ENCODE results near the gene MIA2.

MIA2 gene

GRCh38 chr14:39398382-39398781 is 164.7 kb downstream of the MIA2 start:
- DNase-seq = no peak

DNA sequence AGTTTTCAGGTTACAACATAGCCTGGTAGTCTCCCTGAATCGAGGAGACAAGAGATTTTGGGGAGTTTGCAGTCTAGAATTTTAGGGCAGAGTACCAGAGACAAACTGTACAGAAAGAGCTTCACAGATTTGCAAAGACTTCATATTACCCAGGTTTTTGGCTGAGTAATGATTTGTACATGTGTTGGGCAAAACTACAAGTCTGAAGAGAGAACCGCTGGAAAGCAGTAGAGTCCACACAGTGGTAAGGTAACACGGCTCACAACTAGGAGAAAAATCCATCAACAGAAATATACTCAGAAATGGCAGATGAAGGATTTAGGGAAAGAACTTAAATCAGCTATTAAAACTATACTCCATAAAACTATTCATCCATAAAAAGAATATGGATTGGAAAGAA is 172.8 kb downstream of the MIA2 start:
- no peak for DNase-seq

GRCh38 chr14:39416072-39416471 is 182.4 kb downstream of the MIA2 start:
- no peak for DNase-seq

DNA sequence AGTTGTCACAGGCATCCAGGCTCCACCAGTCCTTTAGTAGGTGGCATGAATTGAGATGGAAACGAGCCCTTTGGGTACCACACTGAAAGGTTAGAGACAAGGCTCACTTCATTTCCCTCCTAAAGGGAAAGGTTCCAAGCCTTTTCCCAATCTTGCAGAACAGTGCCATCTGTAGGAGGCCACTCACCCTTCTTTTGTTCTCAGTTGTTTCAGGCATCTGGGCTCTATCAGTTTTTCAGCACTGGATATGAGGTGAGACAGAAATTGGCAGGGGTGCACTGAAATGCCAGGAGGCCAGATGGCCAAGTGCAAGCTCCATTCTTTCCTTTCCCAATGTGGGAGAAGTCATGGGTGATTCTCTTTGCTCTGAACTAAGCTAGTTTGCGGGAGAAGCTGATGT is 183.3 kb downstream of the MIA2 start:
- DNase-seq = no peak

GRCh38 chr14:39419272-39419671 is 185.6 kb downstream of the MIA2 start:
- no peak for DNase-seq

DNA sequence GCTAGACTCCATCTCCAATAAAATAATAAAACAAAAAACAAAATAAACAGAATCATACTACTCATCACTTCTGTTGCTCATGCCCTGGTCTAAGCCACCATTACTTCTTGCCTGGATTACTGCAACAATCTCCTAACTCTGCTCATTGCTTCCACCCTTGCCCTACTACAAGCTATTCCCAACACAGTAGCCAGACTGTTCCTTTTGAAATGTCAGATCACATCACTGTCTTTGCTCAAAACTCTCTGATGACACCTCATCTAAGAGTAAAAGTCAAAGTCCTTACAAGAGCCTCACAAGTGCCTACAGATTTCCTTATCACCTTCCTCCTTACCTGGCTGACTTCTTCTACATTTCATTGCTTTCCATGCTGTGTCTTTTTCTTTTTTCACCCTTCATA is 188.5 kb downstream of the MIA2 start:
- DNase-seq = no peak

DNA sequence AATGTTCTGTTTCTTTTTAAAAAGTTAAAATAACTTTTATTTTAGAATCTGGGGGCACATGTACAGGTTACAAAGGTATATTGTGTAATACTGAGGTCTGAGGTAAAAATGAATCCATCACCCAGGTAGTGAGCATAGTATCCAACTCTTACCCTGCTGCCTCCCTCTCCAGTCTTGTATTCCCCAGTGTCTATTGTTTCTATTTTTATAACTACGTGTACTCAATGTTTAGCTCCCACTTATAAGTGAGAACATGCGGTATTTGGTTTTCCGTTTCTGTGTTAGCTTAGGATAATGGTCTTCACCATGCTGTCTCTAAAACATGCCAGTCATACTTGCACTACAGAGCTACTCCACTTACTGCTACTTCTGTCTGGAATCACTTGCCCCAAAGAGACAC is 190.1 kb downstream of the MIA2 start:
- no peak for DNase-seq

DNA sequence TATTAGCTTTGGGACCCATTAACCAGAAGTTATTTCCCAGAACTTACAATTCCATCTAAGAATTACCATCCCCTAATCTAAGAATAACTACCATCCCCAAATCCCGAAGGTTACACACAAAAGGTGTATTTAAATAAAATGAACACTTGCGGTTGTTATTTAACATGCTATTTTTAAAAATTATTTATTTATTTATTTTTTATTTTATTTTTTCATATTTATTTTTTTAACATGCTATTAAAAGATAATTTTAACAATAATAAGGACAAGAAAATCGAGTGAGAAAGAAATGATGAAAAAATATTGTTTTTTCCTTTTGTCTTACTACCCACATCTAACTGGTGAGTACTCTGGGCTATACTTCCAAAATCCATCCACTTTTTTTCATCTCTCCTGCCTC is 192.2 kb downstream of the MIA2 start:
- no peak for DNase-seq

DNA sequence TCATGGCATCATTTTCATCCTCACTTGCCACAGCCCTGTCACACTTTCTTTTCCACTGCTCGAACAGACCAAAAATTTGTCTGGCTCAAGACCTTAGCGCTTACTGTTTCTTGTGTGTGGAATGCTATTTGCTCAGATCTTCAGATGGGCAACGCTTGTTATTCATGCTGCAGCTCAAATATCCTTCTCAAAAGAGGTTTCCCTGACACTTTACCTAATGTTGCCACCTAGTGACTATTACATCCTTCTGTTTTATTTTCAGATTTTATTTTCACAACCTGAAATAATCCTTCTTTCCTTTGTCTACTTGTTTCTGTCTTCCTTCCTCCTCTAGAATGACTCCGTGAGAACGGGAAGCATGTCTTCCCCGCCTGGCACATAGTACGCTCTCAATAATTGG is 192.9 kb downstream of the MIA2 start:
- peak; percentile 15 for DNase-seq

DNA sequence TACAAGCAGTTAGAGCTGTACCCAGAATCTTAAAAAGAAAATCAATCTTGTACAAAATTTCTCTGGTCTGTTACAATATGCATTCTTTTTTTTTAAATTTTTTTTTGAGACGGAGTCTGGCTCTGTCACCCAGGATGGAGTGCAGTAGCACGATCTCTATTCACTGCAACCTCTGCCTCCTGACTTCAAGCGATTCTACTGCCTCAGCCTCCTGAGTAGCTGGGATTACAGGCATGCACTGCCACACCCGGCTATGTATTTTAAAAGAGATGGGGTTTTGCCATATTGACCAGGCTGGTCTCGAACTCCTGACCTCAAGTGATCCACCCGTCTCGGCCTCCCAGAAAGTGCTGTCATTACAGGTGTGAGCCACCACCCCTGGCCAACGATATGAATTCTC is 194.4 kb downstream of the MIA2 start:
- no peak for DNase-seq

GRCh38 chr14:39430762-39431415 is 197.2 kb downstream of the MIA2 start:
- peak; percentile 9 for DNase-seq

DNA sequence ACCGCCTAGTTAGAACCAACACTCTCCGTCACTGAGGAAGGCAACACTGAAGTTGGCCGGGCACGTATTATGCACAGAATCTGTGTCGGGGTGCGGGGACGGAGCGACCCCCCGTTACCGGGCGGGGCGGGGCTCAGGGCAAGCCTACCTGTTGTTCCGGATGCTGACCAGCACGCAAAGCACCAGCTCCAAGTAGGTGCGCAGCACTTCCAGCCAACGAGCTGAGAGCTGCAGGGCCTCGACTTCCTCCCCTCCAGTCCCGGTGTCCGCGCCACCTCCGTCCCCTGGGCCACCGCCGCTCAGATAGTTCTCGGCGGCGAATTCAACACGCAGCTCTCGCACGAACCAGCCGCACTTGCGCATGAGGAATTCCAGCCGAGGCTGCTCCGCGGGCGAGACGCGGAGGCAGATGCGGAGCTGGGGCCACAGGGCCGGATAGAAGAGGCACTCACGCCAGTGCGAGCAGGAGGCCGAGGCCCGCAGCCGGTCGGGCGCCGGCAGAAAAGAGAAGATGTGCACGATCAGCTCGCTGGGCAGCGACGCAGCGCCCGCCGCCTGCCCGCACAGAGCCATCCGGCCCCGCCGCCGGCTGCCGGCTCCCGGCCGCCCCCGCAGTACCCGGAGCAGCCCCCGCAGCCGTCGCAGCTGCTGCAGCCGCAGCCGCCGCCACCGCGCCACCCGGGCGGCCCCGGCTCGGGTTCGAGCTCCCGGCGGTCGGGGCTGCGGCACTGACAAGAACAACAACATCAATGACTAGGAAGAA is 197.9 kb downstream of the MIA2 start:
- DNase-seq = peak; percentile 37

DNA sequence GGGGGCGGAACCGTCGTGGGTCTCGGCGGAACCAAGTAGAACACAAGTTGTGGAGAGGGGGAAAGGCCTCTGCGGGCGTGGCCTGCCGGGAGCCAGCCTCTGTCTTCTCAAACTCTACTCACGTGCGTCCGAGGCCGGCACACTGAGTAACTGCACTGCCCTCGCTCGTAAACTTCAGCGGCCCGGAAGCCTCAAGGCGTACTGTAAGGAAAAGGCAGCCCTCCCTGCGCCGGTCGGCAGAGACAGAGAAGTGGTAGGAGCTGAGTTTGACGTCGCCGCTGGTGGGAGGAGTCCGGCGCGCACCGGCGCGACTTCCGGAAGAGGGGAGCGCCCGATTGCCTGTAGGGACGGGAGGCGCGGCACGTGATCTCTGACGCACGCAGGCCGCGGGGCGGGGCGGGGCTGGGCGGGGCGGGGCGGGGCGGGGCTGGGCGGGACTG is 198.5 kb downstream of the MIA2 start, which contains the start of gene FBXO33:
FBXO33 (minus strand) TSS at position 255 of the 440 bp plus-strand sequence. CDS start 271 bp downstream, outside the sequence.
- peak; percentile 97 for DNase-seq

- peak; percentile 93 for DNase-seq
Measured at GRCh38 chr14:39432619-39433451, 199.1 kb downstream of the MIA2 start.

- no peak for DNase-seq
Measured at GRCh38 chr14:39433452-39433813, 199.7 kb downstream of the MIA2 start.

- DNase-seq = no peak
Measured at GRCh38 chr14:39434401-39434800, 200.7 kb downstream of the MIA2 start.

DNA sequence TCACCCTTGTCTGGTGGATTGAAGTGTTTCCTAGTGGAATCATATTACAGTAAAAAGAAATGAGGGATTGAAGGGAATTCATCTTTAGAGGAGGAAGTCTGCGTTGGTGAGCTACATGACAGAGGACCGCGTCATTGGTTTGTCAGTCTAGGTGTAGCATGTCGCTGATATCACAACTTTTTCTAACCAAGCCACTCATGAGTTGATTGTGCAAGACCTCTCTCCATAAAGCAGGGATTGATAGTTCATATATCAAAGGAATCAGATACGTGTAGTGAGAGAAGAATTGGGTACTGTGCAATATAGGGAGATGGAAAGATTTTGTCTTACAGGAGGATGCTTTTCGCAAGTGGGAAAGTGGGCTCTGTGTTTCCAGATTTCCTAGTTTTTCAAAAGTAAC is 201.5 kb downstream of the MIA2 start:
- DNase-seq = no peak
